ENCODE measurements around the gene BNC2.

GRCh38 chr9:16871336-16872151, 1.1 kb upstream of the BNC2 start:
- no peak for TF ChIP-seq ISL2 (CRISPR knock-in tag; IDR thresholded peaks at IDR 0.05)
- no peak for TF ChIP-seq SOX5 (CRISPR knock-in tag; IDR thresholded peaks at IDR 0.05; ENCODE audit: borderline replicate concordance)
- TF ChIP-seq CTCF (CRISPR knock-in tag; IDR thresholded peaks at IDR 0.05): no peak
- TF ChIP-seq POLR2A (IDR thresholded peaks at IDR 0.05; ENCODE audit: insufficient read depth in 1 of 2, low read depth in 2 of 2, low read length in 2 of 2): no peak
- no peak for TF ChIP-seq MYNN (CRISPR knock-in tag; IDR thresholded peaks at IDR 0.05; ENCODE audit: low read depth)
- TF ChIP-seq ZNF704 (CRISPR knock-in tag; IDR thresholded peaks at IDR 0.05; ENCODE audit: borderline replicate concordance): no peak
- no peak for TF ChIP-seq SIN3A (IDR thresholded peaks at IDR 0.05; ENCODE audit: borderline replicate concordance, low read depth, low read length)
- TF ChIP-seq ZBTB34 (CRISPR knock-in tag; IDR thresholded peaks at IDR 0.05): no peak
- no peak for TF ChIP-seq CEBPG (CRISPR knock-in tag; IDR thresholded peaks at IDR 0.05)
